Activated CD4-positive, alpha-beta T cell treated with anti-CD3 and anti-CD28 coated beads, Interleukin-2, amount 50 U/mL, for 24 hours (primary cell): ENCODE measurements around the gene CDKN2A.

Experiments used
- DNase-seq, 2 donors: peaks; one replicate each; pipeline ENCODE4 v3.0.0-alpha.2; 2020; ENCODE audit warnings: low read depth in 1 of 2, low spot score in 1 of 2

CDKN2A gene

DNA sequence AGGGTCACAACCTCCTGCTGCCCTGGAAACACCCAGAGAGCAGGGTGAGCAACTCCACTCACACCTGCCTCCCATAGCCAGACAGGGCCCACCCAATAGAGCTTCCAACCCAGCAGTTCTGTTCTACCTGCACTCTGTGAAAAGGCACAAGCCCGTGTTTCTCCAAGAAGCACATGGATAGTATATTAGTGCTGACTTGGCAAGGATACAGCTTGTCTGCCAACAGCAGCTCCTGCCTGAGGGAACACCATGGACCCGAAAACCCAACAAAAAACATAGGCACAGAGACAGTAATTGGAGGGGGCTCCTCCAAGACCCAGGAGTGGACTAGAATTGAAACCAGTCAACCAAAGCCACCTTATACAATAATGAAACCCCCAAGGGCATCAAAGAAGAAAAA is 48.6 kb downstream of the CDKN2A start:
- DNase-seq = no peak

DNA sequence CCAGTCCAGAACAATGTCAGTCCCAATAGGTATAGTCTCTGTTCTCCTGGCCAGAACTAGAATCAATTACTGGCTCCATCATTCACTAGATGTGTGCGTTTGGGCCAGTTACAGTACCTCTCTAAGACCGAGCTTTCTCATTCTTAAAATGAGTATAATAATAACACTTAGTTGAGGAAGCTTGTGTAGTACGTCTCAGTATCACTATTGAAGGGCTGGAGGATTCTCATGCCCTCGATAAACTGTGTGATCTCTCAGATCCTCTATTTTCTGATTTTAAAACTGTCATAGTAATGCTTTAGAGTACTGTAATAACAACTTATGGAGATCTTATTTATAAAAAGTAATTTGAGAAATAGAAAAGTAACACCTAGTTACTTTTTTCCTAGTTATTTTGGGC is 50.7 kb downstream of the CDKN2A start:
- no peak for DNase-seq

DNA sequence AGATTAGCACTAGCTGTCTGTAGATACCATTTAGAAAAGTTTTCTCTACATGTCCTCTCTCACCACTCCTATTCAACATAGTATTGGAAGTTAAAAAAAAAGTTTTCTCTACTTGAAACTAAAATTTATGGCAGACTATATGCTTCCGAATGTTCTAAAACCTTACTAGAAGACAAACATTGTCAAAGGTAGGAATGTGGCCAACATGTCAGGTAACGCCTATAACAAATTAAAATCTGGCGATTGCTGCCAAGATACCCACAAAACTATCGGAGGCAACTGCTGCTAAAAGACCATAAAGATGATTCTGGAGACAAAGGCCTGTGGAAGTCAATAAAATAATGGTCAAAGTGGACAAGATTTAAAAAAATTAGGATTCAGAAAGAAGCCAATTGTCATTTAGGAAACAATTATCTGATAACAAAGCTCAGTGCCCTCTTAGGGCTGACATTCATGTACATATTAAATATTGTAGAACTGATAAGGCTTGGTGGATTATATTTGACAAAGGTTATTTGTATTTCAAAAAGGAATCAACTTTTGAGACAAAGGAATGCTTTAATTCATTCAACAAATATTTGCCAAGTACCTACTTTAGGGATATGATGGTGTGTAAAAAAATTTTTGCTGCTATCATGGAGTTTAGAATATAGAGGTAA is 52.7 kb downstream of the CDKN2A start:
- no peak for DNase-seq

- DNase-seq = no peak
Observed at GRCh38 chr9:21936161-21936560, 58.0 kb downstream of the CDKN2A start.

GRCh38 chr9:21935631-21936030 is 58.6 kb downstream of the CDKN2A start:
- no peak for DNase-seq

DNA sequence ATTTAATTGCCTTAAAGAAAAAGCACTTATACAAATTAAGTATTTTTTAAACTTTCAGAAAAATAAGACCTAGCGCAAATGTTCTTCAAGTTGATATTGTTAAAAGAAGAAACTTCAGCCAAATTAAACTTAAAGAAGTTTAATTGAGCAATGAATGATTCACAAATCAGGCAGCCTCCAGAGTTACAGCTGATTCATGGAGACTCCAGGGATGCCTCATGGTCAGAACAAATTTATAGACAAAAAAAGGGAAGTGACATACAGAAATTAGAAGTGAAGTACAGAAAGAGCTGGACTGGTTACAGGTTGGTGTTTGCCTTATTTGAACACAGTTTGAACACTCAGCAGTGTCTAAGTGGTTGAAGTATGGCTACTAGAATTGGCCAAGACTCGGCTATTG is 60.3 kb downstream of the CDKN2A start:
- DNase-seq = no peak

GRCh38 chr9:21933281-21933680 is 60.9 kb downstream of the CDKN2A start:
- DNase-seq = no peak

GRCh38 chr9:21931428-21931827 is 62.8 kb downstream of the CDKN2A start:
- DNase-seq = no peak

GRCh38 chr9:21927752-21928151 is 66.4 kb downstream of the CDKN2A start:
- no peak for DNase-seq

DNA sequence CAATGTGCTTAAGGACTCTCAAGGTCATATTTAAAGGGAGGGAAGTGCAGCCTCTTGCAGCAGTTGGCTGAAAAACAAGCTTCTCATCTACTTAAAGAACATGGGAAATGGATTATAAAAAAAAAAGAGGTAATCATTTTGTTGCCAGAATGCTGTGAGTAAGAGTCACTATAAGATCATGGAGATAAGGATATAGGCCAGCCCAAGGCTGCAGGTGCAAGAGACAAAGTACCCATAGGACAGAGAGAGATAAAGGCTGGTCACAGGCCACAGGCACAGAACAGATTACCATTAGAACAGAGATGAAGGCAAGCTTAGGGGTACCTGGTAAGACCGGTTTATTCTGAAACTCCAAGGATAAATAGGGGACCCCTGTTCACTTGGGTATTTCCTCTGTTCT is 70.5 kb downstream of the CDKN2A start:
- no peak for DNase-seq

- DNase-seq = peak in 1 of 2 donors; percentile 1
Observed at GRCh38 chr9:21919377-21920362, 74.5 kb downstream of the CDKN2A start.
